Endothelial cell of umbilical vein (primary cell): ENCODE data around the gene GALNT17. TPM values are rescaled to one million over a fixed set of nuclear protein-coding genes. Genes with fewer than 3 reads are reported as not detected.

Source experiments
- BruUV-seq: library from RNA; stranded (reverse); fragments of 400-500 nt; replicated peaks from 2 replicates; lab custom pipeline; 2021; lab: Mats Ljungman, UMichigan
- CTCF ChIA-PET: fragments of 300-600, 350-600 bp; sonication (Branson Sonifier 250); formaldehyde crosslinking; loops from one replicate; lab custom pipeline; 2021; ENCODE audit warnings: antibody characterized with exemption, inconsistent platforms; lab: Charles Lee
- POLR2A ChIA-PET: fragments of 300-600, 350-600 bp; sonication (Branson Sonifier 250); formaldehyde crosslinking; loops from one replicate; lab custom pipeline; 2021; ENCODE audit warnings: antibody characterized with exemption, inconsistent platforms; lab: Charles Lee
- DNase-seq: peaks from one replicate; pipeline ENCODE4 v3.0.0-alpha.2; 2011; ENCODE audit warnings: low read depth, low spot score
- FAIRE-seq: peaks from 2 replicates; lab custom pipeline; 2011; peaks lifted over from hg19 to GRCh38; lab: Jason Lieb, UNC
- H2AFZ ChIP-seq: 2 replicates; pipeline ENCODE4 v1.6.0; 2012; ENCODE audit warnings: low read depth, low read length, control low read depth, inconsistent platforms
- H3K27ac ChIP-seq: 2 replicates; pipeline ENCODE4 v1.5.1; 2011; ENCODE audit warnings: low read depth, mild to moderate bottlenecking, control low read depth, low read length, moderate library complexity; ENCODE audit not compliant: insufficient read depth
- H3K27me3 ChIP-seq, 2 experiments: 2 replicates each; pipeline versions ENCODE4 v1.6.0 to v1.6.1; 2011; ENCODE audit warnings: low read length in 2 of 2, mixed read lengths in 1 of 2; ENCODE audit not compliant: control insufficient read depth in 2 of 2, insufficient read depth in 2 of 2
- H3K36me3 ChIP-seq, 2 experiments: 2 replicates in 1 of 2; 3 replicates in 1 of 2; pipeline ENCODE4 v1.5.1; 2011; ENCODE audit warnings: low read length in 2 of 2, mild to moderate bottlenecking in 1 of 2, moderate library complexity in 1 of 2; ENCODE audit not compliant: control insufficient read depth in 2 of 2, insufficient read depth in 2 of 2; ENCODE audit errors: extremely low read depth in 1 of 2
- H3K4me1 ChIP-seq: 3 replicates; pipeline ENCODE4 v1.5.1; 2011; ENCODE audit warnings: mild to moderate bottlenecking, low read length; ENCODE audit not compliant: control insufficient read depth, insufficient read depth; ENCODE audit errors: extremely low read depth
- H3K4me2 ChIP-seq: 2 replicates; pipeline ENCODE4 v1.6.1; 2011; ENCODE audit warnings: low read length, control low read depth, mixed read lengths; ENCODE audit not compliant: insufficient read depth
- H3K4me3 ChIP-seq, 3 experiments: fragments of 200-600 bp in 1 of 3; sonication (generic), shearing (Covaris generic) in 1 of 3; replicated peaks in 1 of 3; 2 replicates each; pipeline ENCODE4 v1.5.1; 2011 to 2016; ENCODE audit warnings: control low read depth in 3 of 3, low read length in 3 of 3, mild to moderate bottlenecking in 2 of 3, inconsistent platforms in 1 of 3, low read depth in 1 of 3, moderate library complexity in 1 of 3; ENCODE audit not compliant: insufficient read depth in 1 of 3
- H3K79me2 ChIP-seq: 2 replicates; pipeline ENCODE4 v1.6.0; 2012; ENCODE audit warnings: low read length, inconsistent platforms; ENCODE audit not compliant: control insufficient read depth, insufficient read depth
- H3K9ac ChIP-seq: replicated peaks from 2 replicates; pipeline ENCODE3; 2011; ENCODE audit warnings: low read length, control low read depth; ENCODE audit not compliant: insufficient read depth; ENCODE audit errors: extremely low read depth
- H3K9me1 ChIP-seq: replicated peaks from 3 replicates; pipeline ENCODE4 v1.6.0; 2011; ENCODE audit warnings: mild to moderate bottlenecking, low read length; ENCODE audit not compliant: control insufficient read depth, insufficient read depth; ENCODE audit errors: extremely low read depth
- H3K9me3 ChIP-seq: replicated peaks from 2 replicates; pipeline ENCODE4 v1.5.1; 2012; ENCODE audit warnings: low read length, inconsistent platforms; ENCODE audit not compliant: control insufficient read depth, insufficient read depth
- H4K20me1 ChIP-seq: replicated peaks from 2 replicates; pipeline ENCODE3; 2011; ENCODE audit warnings: mild to moderate bottlenecking, low read length; ENCODE audit not compliant: control insufficient read depth, insufficient read depth; ENCODE audit errors: extremely low read depth
- EZH2 ChIP-seq: IDR thresholded peaks from 2 replicates; pipeline ENCODE4 v1.6.1; 2012; ENCODE audit warnings: borderline replicate concordance, low read depth, mild to moderate bottlenecking, moderate library complexity, low read length, inconsistent platforms; ENCODE audit not compliant: severe bottlenecking
- FOS ChIP-seq: IDR thresholded peaks from 2 replicates; pipeline ENCODE4 v1.6.1; 2011; ENCODE audit warnings: mild to moderate bottlenecking, low read length, moderate library complexity, borderline replicate concordance; ENCODE audit not compliant: insufficient read depth
- GATA2 ChIP-seq: IDR thresholded peaks from 2 replicates; pipeline ENCODE4 v1.7.0; 2011; ENCODE audit warnings: low read depth, mild to moderate bottlenecking, moderate library complexity, mixed read lengths, low read length; ENCODE audit not compliant: insufficient read length, insufficient read depth
- JUN ChIP-seq: IDR thresholded peaks from 2 replicates; pipeline ENCODE4 v1.6.1; 2011; ENCODE audit warnings: borderline replicate concordance, low read depth; ENCODE audit not compliant: insufficient read length, insufficient read depth
- MAX ChIP-seq: IDR thresholded peaks from 2 replicates; pipeline ENCODE4 v1.6.1; 2011; ENCODE audit not compliant: insufficient read depth, insufficient read length
- MYC ChIP-seq: IDR thresholded peaks from one replicate; pipeline ENCODE4 v1.6.1; 2011; ENCODE audit warnings: mild to moderate bottlenecking, low read depth, low read length
- POLR2A ChIP-seq: IDR thresholded peaks from 2 replicates; pipeline ENCODE4 v1.6.1; 2012; ENCODE audit warnings: low read depth, mild to moderate bottlenecking, control low read depth, low read length
- POLR2AphosphoS5 ChIP-seq: IDR thresholded peaks from 2 replicates; pipeline ENCODE4 v1.6.1; 2012; ENCODE audit warnings: low read depth, mild to moderate bottlenecking, control low read depth, low read length, moderate library complexity; ENCODE audit not compliant: insufficient read depth
- dilution Hi-C: fragments of 300-500 bp; cut with MboI; formaldehyde crosslinking; loops from one replicate; pipeline ENCODE4 v1.15.0; 2019; ENCODE audit warnings: low sequenced_read_pairs; ENCODE audit not compliant: extremely low pct_ligation_motif_present
- intact Hi-C: fragments of 100-400 bp; cut with micrococcal nuclease; formaldehyde crosslinking; loops from one replicate; pipeline ENCODE4 v1.10.0; 2022
- polyA plus RNA-seq, 4 experiments: library from polyadenylated mRNA; depleted of rRNA in 3 of 4; stranded (reverse) in 3 of 4; unstranded in 1 of 4; fragments of >200 nt; gene quantifications; 2 replicates each; pipeline versions ENCODE4 v1.2.1 to v1.2.3, GENCODE V29; 2011 to 2012; ENCODE audit warnings: missing spikeins in 1 of 4
- total RNA-seq: library from RNA; stranded (reverse); gene quantifications from 2 replicates; pipeline ENCODE4 v1.2.3, GENCODE V29; 2021
- TF ChIP-seq, protein P1 (sequence below), 2 donors: IDR thresholded peaks; 1 replicate in 1 of 2; 2 replicates in 1 of 2; pipeline ENCODE4 v1.5.1; 2011; ENCODE audit warnings: low read length in 2 of 2, mild to moderate bottlenecking in 2 of 2, moderate library complexity in 2 of 2, control low read depth in 1 of 2, inconsistent platforms in 1 of 2, low read depth in 1 of 2; ENCODE audit not compliant: insufficient read depth in 1 of 2; ENCODE audit errors: extremely low read depth in 1 of 2

The GALNT17 gene
- total and polyA plus RNA-seq, 2 donors (not counting 3 experiments of a cell fraction or from before 2014, with no cell fraction given) = not detected

DNA sequence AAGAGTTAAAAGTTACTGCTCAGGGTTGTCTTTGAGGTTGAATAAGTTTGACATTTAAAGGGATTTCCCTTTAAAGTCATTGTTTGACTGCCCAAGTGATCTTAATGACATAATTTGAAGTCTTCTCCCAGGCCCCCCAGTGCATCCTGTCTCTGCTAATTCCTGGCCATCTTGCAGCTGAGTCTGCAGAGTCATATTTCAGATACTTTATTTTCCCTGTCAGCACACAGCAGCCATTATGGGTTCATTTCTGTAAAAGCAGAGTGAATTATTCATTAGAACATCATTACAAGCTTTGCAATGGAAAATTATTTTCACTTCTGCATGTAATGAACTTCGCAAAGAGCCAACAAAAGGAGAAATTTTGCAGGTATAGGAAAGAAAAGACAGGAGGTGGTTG is 536.6 kb downstream of the GALNT17 start:
- TF ChIP-seq POLR2AphosphoS5 (no peak), EZH2 (no peak), MYC (no peak), MAX (no peak), POLR2A (no peak), GATA2 (no peak), FOS (no peak), JUN (no peak)
- TF ChIP-seq, protein P1, sequence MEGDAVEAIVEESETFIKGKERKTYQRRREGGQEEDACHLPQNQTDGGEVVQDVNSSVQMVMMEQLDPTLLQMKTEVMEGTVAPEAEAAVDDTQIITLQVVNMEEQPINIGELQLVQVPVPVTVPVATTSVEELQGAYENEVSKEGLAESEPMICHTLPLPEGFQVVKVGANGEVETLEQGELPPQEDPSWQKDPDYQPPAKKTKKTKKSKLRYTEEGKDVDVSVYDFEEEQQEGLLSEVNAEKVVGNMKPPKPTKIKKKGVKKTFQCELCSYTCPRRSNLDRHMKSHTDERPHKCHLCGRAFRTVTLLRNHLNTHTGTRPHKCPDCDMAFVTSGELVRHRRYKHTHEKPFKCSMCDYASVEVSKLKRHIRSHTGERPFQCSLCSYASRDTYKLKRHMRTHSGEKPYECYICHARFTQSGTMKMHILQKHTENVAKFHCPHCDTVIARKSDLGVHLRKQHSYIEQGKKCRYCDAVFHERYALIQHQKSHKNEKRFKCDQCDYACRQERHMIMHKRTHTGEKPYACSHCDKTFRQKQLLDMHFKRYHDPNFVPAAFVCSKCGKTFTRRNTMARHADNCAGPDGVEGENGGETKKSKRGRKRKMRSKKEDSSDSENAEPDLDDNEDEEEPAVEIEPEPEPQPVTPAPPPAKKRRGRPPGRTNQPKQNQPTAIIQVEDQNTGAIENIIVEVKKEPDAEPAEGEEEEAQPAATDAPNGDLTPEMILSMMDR (IDR thresholded peaks at IDR 0.05; ENCODE audit: extremely low read depth in 1 of 2, insufficient read depth in 1 of 2, low read depth in 1 of 2, low read length in 2 of 2) = no peak
- Histone ChIP-seq H3K9me1 (no peaks in the 10 kb centered on the region), H3K9me3 (no peaks in the 10 kb centered on the region), H3K4me2 (no peak overlapping the region), H3K4me3 (no peak overlapping the region), H3K79me2 (no peaks in the 10 kb centered on the region), H3K36me3 (no peaks in the 10 kb centered on the region), H2AFZ (no peak overlapping the region), H3K27ac (no peak overlapping the region), H3K9ac (no peak overlapping the region), H4K20me1 (no peaks in the 10 kb centered on the region), H3K4me1 (no peaks in the 10 kb centered on the region), H3K27me3 (no peaks in the 10 kb centered on the region)
- FAIRE-seq = no peak
- CTCF ChIA-PET = no interaction called here
- dilution Hi-C loops = no loop called here
- POLR2A ChIA-PET = no interaction called here
- BruUV-seq = no TSS peak
- intact Hi-C loops = no loop called here
- no peak for DNase-seq
